ENCODE measurements around the gene SOS1.
"Not testable (repeated sequence)": the region's sequence is repeated elsewhere in the genome, so short reads cannot be mapped to it uniquely, and the experiment has no call there.

SOS1 gene

GRCh38 chr2:39138187-39138836 lies 17.5 kb upstream of the SOS1 start:
- not testable (repeated sequence) for DNase-seq

- peak; percentile 46 for DNase-seq
Observed at GRCh38 chr2:39136799-39137198, 15.9 kb upstream of the SOS1 start.

GRCh38 chr2:39135690-39136259 lies 14.9 kb upstream of the SOS1 start:
- DNase-seq, result no peak

GRCh38 chr2:39133215-39133851 lies 12.5 kb upstream of the SOS1 start:
- no peak for DNase-seq

GRCh38 chr2:39128919-39129391 lies 8.1 kb upstream of the SOS1 start:
- DNase-seq, result peak; percentile 95

GRCh38 chr2:39127973-39128372 lies 7.1 kb upstream of the SOS1 start:
- peak; percentile 95 for DNase-seq

GRCh38 chr2:39124746-39125057 lies 3.9 kb upstream of the SOS1 start:
- DNase-seq, result no peak

GRCh38 chr2:39124000-39124745 lies 3.3 kb upstream of the SOS1 start:
- peak; percentile 98 for DNase-seq

GRCh38 chr2:39123436-39123999 lies 2.7 kb upstream of the SOS1 start:
- no peak for DNase-seq

- no peak for DNase-seq
Observed at GRCh38 chr2:39121523-39122063, 742 bp upstream of the SOS1 start.

GRCh38 chr2:39120521-39120770 lies 405 bp downstream of the SOS1 start:
- no peak for DNase-seq

GRCh38 chr2:39119732-39120520 lies 925 bp downstream of the SOS1 start:
- DNase-seq, result peak; percentile 52

- DNase-seq, result no peak
Observed at GRCh38 chr2:39118786-39119499, 1.9 kb downstream of the SOS1 start.

- no peak for DNase-seq
Observed at GRCh38 chr2:39115556-39115955, 5.3 kb downstream of the SOS1 start.

- no peak for DNase-seq
Observed at GRCh38 chr2:39114771-39115170, 6.1 kb downstream of the SOS1 start.

GRCh38 chr2:39109537-39109936 lies 11.3 kb downstream of the SOS1 start:
- no peak for DNase-seq

- no peak for DNase-seq
Observed at GRCh38 chr2:39108377-39108776, 12.5 kb downstream of the SOS1 start.

GRCh38 chr2:39107724-39108273 lies 13.1 kb downstream of the SOS1 start:
- DNase-seq, result no peak

- no peak for DNase-seq
Observed at GRCh38 chr2:39107156-39107555, 13.7 kb downstream of the SOS1 start.

GRCh38 chr2:39099870-39100728 lies 20.8 kb downstream of the SOS1 start:
- peak; percentile 66 for DNase-seq

All from activated CD4-positive, alpha-beta T cell treated with anti-CD3 and anti-CD28 coated beads, Interleukin-2, amount 50 U/mL, for 16 hours (primary cell).